GM21619 (cell line): Measurements from ENCODE around the gene FAM193A.
"Not testable (repeated sequence)": the region's sequence is repeated elsewhere in the genome, so short reads cannot be mapped to it uniquely, and the experiment has no call there.

Source experiments
- ATAC-seq: cut with Tn5 transposase; IDR thresholded peaks from one replicate; pipeline ENCODE4 v1.9.1; 2021; ENCODE audit not compliant: unreplicated experiment

The FAM193A gene

DNA sequence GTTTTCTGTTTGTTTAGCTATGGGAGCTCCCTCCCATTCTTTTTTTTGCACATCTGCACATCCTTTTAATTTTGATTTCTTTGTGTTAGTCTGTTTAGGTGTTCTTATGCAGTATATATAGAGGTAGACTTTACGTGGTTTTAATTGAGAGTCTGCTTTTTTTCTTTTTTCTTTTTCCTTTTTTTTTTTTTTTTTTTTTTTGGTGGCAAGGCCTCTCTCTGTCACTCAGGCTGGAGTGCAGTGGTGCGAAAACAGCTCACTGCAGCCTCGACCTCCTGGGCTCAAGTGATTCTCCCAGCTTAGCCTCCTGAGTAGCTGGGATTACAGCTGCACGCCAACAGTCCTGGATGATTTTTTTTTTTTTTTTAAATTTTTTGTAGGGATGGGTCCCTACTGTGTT lies 68.2 kb downstream of the FAM193A start:
- ATAC-seq: no peak

DNA sequence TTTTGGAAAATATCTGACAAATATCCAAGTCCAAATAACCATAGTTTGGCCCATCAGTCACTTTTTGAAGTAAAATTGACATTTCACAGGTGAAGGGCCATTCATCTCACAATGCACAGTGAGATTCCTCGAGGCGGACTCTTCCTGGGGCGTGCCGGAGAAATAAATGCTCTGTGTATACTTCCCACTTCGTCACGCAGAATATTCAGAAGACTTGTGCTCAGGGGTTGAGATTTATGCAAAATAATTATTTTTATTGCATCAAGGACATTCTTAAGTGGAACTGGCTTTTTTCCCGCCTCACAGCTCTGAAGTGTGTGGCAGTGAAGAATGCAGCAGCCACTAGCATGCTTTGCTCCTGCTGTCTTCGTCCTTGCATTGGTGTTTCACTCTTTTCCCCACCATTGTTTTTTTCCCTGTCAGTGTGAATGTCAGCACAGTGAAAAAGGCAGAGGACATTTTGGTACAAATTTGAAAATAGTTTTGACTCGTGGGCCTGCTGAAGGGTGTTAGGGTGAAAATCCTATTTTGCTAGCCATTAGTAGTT lies 70.6 kb downstream of the FAM193A start:
- no peak for ATAC-seq

DNA sequence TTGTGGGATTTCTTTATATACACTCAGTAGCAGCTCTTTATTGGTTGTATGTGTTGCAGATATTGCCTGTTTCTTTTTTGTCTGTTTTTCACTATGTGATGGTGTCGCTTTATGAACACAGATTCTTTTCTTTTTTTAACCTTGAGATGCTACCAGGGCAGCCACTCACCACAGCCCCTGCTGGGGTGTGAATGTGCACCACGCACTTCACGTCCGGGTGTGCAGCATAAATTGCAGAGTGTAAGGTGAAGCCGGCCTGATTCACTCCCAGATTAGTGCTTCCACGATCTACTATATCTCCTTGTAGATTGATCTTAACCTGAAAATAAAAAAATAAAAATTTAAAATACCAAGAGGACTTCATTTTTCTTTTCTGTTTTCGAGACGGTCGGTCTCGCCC lies 71.4 kb downstream of the FAM193A start:
- no peak for ATAC-seq

DNA sequence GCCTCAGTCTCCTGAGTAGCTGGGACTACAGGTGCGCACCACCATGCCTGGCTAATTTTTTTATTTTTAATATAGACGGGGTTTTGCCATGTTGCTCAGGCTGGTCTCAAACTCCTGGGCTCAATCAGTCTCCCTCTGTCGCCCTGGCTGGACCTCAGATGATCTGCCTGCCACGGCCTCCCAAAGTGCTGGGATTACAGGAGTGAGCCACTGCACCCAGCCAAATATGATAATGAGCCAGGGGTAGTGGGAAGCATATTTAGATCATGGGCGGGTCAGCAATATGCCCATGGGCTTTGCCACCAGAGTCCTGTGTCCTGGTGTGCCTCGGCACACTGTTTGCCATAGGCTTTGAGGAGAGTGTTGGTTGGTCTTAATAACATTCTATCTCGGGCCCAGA lies 71.8 kb downstream of the FAM193A start:
- no peak for ATAC-seq

DNA sequence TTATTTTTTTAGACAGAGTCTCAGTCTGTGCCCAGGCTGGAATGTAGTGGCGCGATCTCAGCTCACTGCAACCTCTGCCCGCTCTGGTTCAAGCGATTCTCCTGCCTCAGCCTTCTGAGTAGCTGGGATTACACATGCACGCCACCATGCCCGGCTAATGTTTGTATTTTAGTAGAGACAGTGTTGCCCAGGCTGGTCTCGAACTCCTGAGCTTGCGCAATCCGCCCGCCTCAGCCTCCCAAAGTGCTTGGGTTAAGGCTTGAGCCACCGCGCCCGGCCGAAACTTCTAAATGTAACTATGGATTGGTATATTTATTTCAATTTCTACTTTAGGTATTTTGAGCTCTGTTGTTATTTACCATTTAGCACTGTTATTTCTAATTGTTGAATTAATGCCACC lies 79.4 kb downstream of the FAM193A start:
- ATAC-seq: no peak

DNA sequence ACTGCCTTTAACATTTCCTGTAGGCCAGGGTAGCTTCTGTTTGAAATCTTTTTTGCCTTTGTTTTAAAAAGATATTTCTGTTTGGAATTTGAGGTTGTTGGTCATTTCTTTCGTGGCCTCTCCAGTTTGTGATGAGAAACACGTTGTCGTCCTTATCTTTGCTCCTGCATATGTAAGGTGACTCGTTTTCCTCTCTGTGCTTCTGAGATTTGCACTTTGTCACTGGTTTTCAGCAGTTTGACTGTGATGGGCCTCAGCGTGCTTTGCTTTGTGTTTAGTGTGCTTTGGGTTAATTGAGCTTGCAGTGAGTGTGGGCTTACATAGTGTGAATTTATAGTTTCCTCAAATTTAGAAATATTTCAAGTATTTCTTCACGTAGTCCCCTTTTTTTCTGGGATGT lies 81.5 kb downstream of the FAM193A start:
- ATAC-seq: no peak

DNA sequence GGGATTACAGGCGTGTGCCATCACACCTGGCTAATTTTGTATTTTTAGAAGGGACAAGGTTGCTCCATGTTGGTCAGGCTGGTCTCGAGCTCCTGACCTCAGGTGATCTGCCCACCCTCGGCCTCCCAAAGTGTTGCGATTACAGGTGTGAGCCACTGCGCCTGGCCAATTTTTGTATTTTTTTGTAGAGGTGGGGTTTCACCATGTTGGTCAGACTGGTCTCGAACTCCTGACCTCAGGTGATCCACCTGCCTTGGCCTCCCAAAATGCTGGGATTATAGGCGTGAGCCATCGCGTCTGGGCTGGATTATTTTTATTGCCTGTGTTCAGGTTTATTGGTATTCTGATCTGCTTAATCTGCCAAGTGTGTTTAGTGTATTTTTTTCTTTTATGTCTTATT lies 82.3 kb downstream of the FAM193A start:
- not testable (repeated sequence) for ATAC-seq

DNA sequence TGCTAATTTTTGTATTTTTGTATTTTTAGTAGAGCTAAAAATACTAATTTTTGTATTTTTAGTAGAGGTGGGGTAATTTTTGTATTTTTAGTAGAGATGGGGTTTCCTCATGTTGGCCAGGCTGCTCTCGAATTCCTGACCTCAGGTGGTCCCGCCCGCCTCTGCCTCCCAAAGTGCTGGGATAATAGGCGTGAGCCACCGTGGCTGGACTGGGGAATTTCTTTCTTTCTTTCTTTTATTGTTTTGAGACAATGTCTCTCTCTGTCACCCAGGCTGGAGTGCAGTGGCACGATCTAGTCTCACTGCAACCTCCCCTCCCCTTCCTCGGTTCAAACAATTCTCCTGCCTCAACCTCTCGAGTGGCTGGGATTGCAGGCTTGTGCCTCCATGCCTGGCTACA lies 83.0 kb downstream of the FAM193A start:
- no peak for ATAC-seq

DNA sequence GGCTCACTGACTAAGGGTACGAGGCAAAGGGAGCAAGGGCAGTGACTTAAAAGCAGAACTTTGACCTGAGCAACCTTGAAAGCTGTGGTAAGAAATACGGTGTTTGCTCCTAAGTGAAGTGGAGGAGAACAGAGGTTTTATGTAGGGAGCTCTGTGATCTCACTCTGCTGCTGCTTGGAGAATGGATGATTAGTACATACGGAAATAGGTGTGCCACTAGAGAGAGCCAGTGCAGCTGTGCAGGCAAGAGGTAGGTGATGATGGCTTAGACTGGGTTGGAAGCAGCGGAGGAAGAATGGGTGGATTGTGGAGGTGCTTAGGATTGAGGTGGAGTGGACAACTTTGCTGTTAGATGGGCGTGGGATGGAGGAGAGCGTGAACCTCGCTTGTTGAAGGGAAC lies 85.0 kb downstream of the FAM193A start:
- no peak for ATAC-seq

DNA sequence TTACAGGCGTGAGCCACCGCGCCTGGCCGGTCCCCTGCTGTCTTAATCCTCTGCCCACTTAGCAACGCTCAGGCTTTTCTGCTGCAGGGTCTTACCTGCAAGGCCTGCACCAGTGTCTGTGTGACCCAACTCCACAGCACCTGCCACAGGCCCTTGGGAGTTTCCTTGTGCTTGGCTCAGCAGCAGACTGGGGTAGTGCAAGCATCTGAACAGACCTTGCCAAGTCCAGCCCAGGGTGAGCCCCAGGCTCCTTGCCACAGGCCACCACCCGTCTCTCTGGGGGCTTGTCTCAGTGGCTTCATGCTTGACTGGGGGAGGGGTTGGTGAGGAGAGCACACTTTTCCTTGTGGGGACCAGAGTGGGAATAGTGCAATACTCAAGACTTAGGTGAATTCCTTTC lies 87.0 kb downstream of the FAM193A start:
- no peak for ATAC-seq

DNA sequence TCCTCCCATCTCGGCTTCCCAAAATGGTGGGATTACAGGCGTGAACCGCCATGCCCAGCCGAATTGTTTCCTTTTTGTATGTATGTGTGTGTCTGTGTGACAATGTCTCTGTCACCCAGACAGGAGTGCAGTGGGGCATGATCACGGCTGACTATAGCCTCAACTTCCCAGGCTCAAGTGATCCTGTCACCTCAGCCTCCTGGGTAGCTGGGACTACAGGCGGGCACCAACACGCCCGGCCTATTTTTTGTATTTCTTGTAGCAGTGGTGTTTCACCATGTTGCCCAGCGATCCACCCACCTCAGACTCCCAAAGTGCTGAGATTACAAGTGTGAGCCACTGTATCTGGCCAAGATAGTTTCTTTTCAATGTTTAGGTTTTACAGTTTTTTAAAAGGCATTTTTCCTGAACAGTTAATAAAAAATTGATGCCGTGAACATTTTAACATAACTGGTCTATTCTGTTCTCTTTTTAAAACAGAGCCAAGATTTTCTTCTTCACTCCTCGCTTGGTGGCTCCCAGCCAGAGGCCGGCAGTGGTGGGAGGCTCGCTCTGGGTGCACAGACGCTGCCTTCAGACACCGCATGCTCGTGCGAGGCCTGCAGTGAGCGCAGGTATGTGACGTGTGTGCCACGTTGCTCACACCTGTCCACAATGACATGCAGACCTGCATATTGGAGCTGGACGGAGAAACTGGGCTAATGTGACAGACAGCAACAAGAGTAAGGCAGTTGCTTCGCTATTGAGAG lies 88.5 kb downstream of the FAM193A start:
- no peak for ATAC-seq

DNA sequence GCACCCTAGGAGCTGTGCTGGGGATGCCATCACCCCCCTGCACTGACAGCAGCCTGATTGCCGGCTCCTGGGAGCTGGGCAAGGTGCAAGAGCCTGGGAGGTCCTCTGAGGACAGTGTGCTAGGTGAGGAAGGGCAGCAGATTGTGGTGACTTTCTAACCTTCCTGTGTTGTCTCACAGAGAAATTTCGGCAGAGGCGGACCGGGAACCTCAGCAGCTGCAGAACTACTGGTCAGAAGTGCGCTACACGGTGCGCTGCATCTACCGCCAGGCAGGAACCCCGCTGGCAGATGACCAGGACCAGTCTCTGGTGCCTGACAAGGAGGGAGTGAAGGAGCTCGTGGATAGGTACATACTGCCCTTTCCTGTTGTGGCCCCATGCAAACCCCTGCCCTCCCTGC lies 89.8 kb downstream of the FAM193A start:
- ATAC-seq: no peak

DNA sequence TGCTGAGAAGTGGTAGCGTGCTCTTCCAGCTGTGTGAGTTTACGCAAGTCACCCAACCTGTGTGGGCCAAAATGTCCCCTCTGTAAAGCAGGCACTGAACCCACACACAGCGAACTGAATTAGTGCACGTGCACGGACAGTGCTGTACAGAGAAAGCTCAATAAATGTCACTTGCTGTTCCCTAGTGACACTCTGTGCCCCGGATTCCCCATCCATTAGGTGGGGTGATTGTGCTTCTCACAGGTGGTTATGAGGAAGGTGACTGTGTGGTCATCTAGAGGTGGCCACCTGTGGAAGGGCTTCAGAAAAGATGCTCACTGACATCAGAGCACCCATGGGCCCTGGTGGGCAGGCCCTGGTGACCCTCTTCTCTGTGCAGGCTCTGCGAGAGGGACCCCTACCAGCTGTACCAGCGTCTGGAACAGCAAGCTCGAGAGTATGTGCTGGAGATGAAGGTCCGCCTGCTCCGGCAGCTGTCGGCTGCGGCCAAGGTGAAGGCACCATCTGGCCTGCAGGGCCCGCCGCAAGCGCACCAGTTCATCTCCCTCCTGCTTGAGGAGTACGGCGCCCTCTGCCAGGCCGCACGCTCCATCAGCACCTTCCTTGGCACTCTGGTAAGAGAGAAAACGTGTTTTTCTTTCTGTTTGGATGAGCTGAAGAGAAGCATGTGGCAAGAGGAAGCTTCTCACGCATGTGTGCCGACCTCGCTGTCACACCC lies 94.3 kb downstream of the FAM193A start:
- no peak for ATAC-seq

DNA sequence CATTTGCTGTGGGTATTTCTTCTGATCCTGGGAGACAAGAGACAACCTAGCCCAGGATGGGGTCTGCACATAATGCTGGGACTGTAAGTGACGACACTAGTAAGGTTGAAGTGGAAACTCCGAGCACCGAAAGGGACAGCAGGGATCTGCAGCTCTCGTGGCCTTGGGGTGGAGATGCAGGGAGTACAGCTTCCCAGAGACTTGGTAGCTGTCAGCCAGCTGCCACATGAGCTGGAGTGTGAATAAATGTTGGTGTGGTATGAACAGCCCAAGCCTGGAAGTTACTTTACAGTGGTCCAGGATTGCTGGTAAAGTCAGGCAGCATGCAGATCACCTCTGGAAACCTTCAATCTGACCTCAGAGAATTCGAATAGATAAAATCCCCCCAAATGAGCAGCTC lies 97.6 kb downstream of the FAM193A start:
- ATAC-seq: no peak

DNA sequence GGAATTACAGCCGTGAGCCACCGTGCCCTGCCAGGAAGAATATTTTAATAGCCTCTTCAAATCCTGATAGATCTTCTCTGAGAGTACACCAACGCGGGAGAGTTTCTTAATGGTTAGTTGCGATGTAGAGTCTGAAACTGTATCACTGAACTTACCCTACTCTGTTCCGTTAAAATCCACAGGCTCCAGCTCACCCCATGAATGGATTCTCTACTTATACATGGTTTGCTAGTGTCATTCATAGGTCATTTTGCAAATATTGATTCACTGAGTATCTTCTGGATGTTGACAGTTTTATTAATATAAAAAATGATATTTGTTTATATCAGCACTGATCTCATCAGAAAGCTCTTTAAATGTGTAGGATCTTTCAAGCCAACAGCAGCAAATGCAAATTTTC lies 99.9 kb downstream of the FAM193A start:
- no peak for ATAC-seq

DNA sequence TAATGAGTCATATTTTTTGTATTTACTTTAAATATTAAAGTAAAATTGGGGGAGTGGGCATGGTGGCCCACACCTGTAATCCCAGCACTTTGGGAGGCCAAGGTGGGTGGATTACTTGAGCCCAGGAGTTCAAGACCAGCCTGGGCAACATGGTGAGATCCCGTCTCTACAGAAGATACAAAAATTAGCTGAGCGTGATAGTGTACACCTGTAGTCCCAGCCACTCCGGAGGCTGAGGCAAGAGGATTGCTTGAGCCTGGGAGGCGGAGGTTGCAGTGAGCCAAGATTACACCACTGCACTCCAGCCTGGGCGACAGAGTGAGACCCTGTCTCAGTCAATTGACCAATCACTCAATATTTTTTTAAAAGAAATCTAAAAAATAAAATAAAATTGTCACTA lies 100.5 kb downstream of the FAM193A start:
- not testable (repeated sequence) for ATAC-seq

DNA sequence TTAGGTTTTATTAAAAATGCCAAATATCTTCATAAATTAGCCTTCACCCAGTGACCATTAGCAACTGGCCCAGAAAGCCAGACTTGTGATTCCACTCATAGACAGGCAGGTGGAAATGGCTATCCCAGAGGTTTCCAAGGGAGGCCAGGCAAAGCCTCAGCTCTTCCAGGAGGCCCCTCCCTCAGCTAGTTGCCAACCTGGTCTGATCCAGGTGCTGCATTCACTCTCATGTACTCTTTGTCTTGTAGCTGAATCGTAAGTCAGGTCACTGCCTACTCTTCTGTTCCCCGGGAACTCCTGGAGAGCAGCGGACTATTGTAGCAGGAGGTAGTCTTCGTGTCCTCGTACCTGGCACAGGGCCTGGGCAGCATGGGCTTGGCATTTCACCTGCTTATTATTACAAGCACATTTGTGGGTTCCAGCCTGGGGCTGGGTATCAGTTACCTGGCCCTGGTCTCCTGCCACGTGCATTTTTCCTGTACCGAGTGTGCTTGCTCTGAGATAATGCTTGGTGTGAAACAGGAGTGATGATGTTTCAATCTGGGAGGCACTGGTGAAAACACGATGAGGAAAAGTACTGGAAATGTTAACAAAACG lies 101.6 kb downstream of the FAM193A start:
- no peak for ATAC-seq

DNA sequence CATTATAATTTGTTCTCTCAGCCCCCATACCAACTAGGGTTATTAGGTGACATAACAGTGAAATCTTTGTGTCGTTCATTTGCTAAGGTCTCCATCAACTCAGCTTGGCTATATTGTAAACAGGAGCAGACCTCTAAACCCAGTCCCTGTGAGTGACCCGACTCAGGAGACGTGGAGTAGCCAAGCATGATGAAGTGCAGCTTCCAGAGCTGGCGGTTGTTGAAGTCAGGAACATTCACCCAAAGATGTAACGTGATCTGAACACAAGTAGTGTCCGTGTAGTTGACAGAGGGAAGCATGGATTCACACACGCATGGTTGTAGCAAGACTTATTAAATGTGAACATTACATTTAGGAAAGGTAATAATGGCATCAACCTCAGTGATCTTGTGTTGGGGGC lies 102.3 kb downstream of the FAM193A start:
- ATAC-seq: no peak

DNA sequence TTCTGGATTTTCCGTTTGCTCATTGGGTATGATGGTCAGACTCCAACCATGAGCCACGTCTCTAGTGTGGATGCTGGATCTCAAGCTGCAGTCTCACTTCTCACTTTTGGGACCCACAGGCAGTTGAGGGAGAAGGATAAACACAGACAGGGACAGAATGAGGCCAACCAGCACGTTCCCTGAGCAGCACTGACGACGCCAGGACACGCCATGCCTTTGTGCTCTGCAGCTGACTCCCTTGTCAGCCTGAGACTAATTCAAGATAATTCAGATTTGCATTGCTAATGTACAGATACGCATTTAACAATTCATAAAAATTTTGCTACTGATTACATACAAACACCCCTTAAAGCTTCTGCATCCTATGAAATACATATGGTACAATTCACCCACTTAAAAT lies 106.5 kb downstream of the FAM193A start:
- no peak for ATAC-seq

DNA sequence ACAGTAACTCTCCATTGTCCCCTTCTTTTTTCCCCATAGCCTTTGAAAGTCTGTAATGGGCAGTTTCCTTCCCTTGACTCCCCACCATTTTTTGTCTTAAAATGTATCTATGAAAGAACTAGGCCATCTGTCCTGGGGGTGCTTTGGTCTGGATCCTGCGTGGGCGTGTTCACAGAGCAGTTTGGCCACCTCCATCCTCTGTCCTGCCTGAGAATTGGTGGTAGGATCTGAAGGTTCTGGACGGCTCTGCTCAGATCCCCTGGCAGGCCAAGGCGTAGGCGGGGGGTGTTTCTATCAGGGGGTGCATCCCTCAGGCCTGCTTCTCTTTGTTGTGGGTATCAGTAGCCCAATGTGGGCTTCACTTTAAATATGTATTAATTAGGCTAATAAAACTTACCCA lies 107.1 kb downstream of the FAM193A start:
- no peak for ATAC-seq

DNA sequence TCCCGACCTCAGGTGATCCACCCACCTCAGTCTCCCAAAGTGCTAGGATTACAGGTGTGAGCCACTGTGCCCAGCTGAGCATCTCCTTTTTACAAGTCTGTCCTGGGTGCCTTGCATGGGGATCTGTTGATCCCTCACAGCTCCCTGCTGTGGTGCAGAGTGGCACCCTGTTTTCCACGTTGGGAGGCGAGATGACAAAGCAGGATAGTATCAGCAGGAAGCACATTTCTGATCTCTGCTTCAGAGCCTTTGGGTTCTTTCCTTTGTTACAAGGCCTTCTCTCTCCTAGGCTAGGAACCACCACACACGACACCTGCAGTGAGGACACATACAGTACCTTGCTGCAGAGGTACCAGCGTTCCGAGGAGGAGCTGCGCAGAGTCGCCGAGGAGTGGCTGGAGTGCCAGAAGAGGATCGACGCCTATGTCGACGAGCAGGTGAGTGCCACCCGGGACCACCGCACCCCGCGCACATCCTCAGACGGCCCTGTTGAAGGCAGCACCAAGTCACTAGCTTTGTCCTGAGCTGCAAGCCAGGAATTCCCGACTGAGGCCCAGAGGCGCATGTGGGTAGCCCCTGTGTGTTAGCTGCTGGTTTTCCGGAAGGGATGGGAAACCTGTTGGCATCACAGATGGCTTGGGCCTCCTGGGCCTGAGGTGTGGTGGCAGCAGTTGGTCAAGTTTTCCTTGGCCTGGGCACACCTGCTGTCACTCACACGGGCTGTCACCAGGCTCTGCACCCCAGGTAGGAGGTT lies 110.1 kb downstream of the FAM193A start:
- no peak for ATAC-seq
